GM18520 (cell line): ENCODE data around the gene ELF1.
"Not testable (repeated sequence)": the region's sequence is repeated elsewhere in the genome, so short reads cannot be mapped to it uniquely, and the experiment has no call there.

Experiments used
- ATAC-seq: cut with Tn5 transposase; IDR thresholded peaks from one replicate; pipeline ENCODE4 v1.9.1; 2021; ENCODE audit not compliant: unreplicated experiment

ELF1 gene

DNA sequence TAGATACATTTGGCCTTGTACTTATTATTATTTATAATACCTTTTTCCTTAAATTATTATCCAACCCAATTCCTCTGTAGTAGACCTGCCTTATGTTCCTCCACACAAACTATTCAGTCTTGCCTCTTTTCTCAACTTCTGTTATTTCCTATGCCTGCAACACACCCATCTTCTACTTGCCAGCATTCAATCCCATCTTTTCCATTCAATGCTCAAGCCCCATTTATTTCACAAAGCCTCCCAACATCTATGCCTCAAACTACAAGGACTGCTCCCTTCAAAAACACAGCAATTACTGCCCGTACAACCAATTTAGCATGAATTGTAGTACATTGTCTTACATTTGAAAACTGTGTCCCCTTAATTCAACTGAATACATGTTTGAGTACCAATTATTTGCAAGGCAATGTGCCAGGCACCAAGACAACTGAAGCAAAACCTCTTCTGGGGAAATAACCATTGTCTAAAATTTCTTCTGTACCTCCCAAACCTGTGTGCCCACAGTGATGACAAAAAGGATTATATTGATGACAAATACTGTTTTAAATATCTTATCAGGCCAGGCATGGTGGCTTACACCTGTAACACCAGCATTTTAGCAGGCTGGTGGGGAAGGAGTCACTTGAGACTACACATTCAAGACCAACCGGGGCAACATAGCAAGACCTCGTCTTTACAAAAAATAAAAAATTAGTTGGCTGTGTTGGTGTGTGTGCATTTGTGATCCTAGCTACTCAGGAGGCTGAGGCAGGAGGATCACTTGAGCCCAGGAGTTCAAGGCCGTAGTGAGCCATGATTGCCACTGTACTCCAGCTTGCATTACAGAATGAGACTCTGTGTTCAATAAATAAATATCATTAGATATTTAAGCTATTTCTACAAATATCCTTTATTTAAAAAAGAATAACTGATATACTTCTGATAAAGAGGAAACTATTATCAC, 35.1 kb downstream of the ELF1 start:
- no peak for ATAC-seq

DNA sequence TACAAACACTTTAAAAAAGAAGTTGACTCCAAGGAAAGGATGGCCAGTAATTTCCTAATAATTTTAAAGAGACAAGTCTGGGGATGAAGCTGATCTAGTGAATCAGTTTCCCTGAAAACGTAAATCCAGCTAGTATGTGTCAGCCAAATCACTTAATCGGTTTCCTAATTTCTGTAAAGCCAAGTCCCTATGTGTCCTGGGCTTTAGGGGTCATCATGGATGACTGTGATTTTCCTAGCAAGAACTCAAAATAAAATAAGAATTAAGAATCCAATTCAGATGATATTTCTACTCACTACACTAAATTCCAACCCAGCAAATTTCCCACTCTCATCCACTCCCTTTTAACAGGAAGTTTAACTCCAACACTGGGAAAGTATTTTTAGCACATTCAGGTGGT, 35.9 kb downstream of the ELF1 start:
- no peak for ATAC-seq

DNA sequence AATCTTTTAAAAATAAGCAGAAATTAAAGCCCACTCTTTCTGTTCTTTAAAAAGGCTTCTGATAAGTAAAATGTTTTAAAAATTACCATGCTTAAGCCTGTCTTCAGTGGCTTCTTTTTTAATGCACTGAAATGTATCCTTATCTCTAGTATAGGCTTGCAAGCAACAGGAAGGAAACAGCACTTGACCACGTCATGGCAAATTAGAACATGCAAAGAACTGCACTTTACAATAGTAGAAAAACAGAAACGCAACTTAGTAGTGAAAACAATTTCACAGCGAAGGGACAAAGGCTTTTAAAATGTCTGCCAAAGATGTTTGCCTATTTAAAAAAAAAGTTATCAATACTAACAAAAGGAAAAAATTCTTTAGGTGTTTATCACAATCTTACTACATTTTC, 36.3 kb downstream of the ELF1 start:
- ATAC-seq, result peak; percentile 51

DNA sequence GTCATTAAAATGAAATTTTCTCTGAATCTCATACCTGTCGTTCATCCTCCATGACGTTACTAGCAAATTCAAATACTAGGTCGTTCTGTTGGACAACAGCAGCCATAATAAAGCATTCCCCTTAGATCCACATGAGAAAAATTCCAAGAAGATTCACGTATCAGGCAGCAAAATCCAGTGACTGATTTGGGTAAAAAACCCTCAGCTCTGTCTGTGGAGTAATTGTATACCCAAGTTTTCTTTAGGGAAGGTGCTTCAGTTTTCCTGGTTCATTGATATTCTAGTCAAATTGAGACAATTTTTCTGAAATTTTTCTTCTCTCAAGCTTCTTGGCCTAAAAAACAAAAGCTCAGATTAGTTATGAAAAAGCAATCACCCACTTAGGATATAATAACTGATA, 37.2 kb downstream of the ELF1 start:
- ATAC-seq, result no peak

DNA sequence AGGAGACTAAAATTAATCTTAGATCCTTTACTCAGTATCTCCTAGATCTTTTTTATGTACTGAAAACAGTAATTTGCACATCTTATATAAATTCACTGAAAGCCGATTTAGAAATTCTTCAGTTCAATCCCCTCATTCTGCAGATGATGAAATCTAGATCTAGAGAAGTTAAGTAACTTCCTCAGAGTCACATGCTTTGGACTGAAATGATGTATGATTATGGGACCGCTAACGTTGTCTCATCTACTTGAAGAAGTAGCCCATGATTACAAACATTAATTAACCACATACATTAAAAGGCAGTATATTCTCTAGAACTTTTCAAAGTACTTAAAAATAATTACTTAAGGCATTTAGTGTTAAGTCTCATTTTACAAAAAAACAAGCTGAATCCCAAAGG, 37.8 kb downstream of the ELF1 start:
- no peak for ATAC-seq

- ATAC-seq, result no peak
Measured at GRCh38 chr13:40980461-40980860, 38.7 kb downstream of the ELF1 start.

GRCh38 chr13:40979232-40979631, 39.9 kb downstream of the ELF1 start:
- ATAC-seq, result no peak

DNA sequence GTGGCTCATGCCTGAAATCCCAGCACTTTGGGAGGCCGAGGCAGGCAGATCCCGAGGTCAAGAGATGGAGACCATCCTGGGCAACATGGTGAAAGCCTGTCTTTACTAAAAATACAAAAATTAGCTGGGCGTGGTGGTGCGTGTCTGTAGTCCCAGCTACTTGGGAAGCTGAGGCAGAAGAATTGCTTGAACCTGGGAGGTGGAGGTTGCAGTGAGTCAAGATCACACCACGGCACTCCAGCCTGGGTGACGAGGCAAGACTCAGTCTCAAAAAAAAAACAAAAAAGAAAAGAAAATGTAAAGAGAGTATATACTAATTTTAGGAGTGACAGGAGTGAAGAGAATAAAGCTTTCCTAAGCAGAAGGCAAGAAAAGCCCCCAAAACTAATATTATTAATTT, 41.0 kb downstream of the ELF1 start:
- ATAC-seq, result not testable (repeated sequence)

DNA sequence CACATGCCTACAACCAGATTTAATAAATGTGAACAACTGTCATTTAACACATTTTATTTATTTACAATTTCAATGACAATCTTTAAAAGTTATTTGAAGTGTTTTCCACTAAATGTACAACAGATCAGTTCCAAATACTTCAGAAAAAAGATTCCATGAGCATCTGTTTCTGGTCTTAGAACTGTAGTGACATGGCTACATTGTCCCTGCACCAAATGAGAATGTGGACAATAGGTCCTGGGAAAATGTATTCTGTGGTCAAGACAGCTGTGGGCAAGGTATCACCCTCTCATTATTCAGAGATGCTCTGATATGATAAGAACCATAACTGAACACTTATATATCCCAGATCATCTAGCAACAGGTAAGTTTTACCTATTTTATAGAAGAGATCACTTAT, 43.7 kb downstream of the ELF1 start:
- ATAC-seq, result no peak

GRCh38 chr13:40974460-40975407, 44.4 kb downstream of the ELF1 start:
- ATAC-seq, result peak; percentile 36

DNA sequence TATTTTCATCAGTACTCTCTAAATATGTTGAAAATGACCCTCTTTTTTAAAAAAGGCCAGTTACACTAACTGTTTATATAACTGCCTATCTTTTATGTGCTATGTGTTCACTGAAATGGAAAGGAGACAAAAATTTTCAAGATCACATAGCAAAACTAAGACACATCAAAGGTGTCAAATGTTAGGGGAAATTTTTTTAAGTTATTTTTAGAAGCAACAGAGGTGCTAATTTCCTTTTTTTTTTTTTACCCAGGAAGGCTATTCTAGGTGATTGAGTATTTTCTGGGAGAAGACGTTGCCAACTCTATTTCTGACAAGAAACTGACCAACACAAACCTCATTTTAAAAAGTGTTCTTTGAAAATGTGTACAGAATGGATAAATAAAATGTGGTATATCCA, 45.7 kb downstream of the ELF1 start:
- ATAC-seq, result no peak

DNA sequence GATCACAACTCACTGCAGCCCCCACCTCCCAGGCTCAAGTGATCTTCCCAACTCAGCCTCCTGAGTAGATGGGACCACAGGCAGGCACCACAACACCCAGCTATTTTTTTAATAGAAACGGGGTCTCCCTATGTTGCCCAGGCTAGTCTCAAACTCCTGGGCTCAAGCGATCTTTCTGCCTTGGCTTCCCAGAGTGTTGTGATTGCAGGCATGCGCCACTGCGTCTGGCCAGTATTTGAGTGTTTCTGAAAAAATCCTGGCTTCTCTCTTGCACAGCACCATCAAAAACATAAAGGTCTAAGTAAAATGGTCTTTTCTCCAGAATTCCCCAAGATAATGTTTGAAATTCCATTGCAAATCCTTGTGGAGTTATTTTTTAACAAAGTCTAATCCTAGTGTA, 47.8 kb downstream of the ELF1 start:
- ATAC-seq, result no peak

GRCh38 chr13:40970803-40971202, 48.3 kb downstream of the ELF1 start:
- no peak for ATAC-seq

GRCh38 chr13:40969169-40969901, 49.8 kb downstream of the ELF1 start:
- ATAC-seq, result peak; percentile 59

DNA sequence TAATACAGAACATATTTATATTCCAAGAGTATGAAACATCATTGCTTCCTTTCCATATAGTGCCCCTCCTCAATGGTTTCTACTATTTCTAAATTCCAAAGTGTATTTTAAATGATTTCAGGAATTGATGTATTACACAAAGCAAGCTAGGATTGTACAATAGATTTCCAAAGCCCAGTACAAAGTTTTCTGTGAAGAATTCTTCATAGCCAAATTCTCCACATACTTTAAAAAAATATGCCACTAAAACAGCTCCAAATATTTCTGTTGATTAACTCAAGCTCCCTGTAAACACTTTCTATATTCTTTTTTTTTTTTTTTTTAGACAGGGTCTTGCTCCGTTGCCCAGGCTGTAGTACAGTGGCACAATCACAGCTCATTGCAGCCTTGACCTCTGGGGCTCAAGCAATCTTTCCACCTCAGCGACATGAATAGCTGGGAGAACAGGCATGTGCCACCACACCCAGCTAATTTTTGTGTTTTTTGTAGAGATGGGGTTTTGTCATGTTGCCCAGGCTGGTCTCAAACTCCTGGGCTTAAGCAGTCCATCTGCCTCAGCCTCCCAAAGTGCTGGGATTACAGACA, 50.6 kb downstream of the ELF1 start:
- no peak for ATAC-seq

DNA sequence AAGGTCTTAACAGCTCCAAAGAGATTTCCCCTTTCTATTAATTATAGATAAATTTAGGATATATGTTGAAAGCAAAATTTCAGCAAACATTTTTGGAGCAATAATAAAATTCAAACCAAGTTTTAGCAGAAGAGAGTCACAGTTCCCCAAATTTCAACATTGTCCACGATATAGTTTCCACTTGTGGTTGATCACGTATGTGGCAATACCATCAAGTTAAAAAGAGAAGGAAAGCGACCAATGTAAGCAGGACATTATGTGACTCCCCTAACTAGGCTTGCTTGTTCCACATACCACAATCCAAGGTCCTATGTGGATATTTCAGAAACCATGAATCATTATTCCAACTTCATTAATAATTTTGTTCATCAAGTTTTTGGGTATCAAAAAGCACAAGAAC, 52.8 kb downstream of the ELF1 start:
- no peak for ATAC-seq

GRCh38 chr13:40963927-40964326, 55.2 kb downstream of the ELF1 start:
- ATAC-seq, result no peak

DNA sequence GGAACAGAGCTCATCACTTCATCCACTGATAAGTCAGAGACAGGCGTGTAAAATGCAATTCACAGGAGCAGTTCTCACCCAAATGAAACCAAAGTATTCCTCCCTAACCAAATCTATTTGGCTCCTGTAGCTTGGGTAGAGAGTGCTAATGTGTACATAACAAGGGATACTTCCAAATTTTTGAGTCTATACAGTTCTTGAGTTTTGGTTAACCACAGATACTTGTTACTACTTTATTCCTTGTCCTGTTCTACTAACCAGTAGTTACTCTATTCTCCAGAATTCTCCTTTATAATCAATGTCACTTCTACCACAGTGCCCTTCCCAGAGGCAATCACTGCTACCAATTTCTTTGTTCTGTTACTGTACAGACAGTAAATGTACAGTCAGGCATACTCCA, 57.3 kb downstream of the ELF1 start:
- no peak for ATAC-seq

DNA sequence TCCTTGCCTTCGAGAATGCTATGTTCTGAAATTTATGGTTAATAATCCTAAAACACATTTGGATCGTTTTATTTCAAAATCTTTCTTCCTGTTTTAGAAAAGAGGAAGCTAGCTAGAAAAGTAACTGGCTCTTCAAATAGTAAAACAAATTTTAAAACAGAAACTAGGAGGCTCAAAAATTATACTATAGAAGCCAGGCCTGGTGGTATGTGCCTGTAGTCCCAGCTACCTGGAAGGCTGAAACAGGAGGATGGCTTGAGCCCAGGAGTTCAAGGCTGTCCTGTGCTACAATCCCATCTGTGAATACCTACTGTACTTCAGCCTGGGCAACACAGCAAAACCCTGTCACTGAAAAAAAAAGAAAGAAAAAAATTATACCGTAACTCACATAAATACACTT, 57.9 kb downstream of the ELF1 start:
- no peak for ATAC-seq

GRCh38 chr13:40960716-40961115, 58.4 kb downstream of the ELF1 start:
- no peak for ATAC-seq

DNA sequence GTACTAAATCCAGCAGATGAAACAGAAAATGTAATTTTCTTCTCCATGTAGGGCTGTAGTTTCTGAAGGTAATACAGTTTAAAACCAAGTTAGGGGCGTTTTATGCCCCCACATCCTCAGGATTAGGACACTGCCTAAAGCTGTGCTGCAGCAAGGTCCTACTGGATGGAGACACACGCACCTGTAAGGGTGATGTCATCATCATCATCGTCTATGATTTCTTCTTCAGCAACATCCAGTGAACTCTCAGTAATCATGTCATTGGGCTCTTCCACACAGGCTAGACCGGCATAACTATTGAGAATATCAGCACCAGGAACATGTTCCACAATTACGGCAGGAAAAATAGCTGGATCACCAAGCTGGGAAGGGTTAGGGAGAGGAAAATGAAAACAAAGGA, 60.5 kb downstream of the ELF1 start:
- ATAC-seq, result no peak
